ENCODE measurements around the gene OR51B2.

GRCh38 chr11:5369789-5370188 lies 45.7 kb upstream of the OR51B2 start:
- no peak for TF ChIP-seq CTCF (IDR thresholded peaks at IDR 0.05 in 8 of 11, conservative IDR thresholded peaks at IDR 0.05 in 3 of 11)
- no peak for TF ChIP-seq POLR2AphosphoS5 (IDR thresholded peaks at IDR 0.05)
- TF ChIP-seq POLR2A (IDR thresholded peaks at IDR 0.05): no peak
